SH-SY5Y (cell line): ENCODE results near the gene KRT39.

Source experiments
- GATA2 ChIP-seq: IDR thresholded peaks from 2 replicates; pipeline ENCODE4 v1.6.1; 2011; ENCODE audit warnings: mild to moderate bottlenecking, low read depth, low read length
- GATA3 ChIP-seq: IDR thresholded peaks from 2 replicates; pipeline ENCODE4 v1.6.1; 2011; ENCODE audit warnings: low read depth, mild to moderate bottlenecking, low read length, moderate library complexity

Gene KRT39

GRCh38 chr17:40996829-40997228, 30.1 kb upstream of the KRT39 start:
- TF ChIP-seq GATA2 = no peak
- no peak for TF ChIP-seq GATA3

- TF ChIP-seq GATA3 (no peak), GATA2 (no peak)
These were observed 28.4 kb upstream of the KRT39 start for GRCh38 chr17:40995116-40995515.

GRCh38 chr17:40993839-40994238, 27.1 kb upstream of the KRT39 start, which contains the start of gene KRTAP3-3:
TSS of gene KRTAP3-3 (minus strand) at chr17:40994164. CDS start at chr17:40994097, 67 bp downstream.
- no peak for TF ChIP-seq GATA2
- no peak for TF ChIP-seq GATA3

GRCh38 chr17:40993084-40993483, 26.3 kb upstream of the KRT39 start:
- TF ChIP-seq GATA2 = no peak
- TF ChIP-seq GATA3 = no peak

- TF ChIP-seq GATA2 (no peak), GATA3 (no peak)
These were observed 25.9 kb upstream of the KRT39 start for GRCh38 chr17:40992666-40993065.

- no peak for TF ChIP-seq GATA2
- TF ChIP-seq GATA3 = no peak
These were observed 20.2 kb upstream of the KRT39 start for GRCh38 chr17:40986920-40987319.

GRCh38 chr17:40984226-40984625, 17.5 kb upstream of the KRT39 start, which contains the start of gene KRT40:
TSS of gene KRT40 (minus strand) at chr17:40984326. CDS start at chr17:40984273, 53 bp downstream.
- TF ChIP-seq GATA2 = no peak
- no peak for TF ChIP-seq GATA3

GRCh38 chr17:40981115-40981514, 14.4 kb upstream of the KRT39 start:
- TF ChIP-seq GATA2 (no peak), GATA3 (no peak)

- TF ChIP-seq GATA3 (no peak), GATA2 (no peak)
These were observed 13.8 kb upstream of the KRT39 start for GRCh38 chr17:40980596-40980995.

- TF ChIP-seq GATA3 = no peak
- no peak for TF ChIP-seq GATA2
These were observed 13.4 kb upstream of the KRT39 start for GRCh38 chr17:40980117-40980516.

- TF ChIP-seq GATA2 = no peak
- TF ChIP-seq GATA3 = no peak
These were observed 11.9 kb upstream of the KRT39 start for GRCh38 chr17:40978575-40979151.

- TF ChIP-seq GATA3 (no peak), GATA2 (no peak)
These were observed 8.8 kb upstream of the KRT39 start for GRCh38 chr17:40975516-40975915.

GRCh38 chr17:40974366-40974765, 7.6 kb upstream of the KRT39 start:
- TF ChIP-seq GATA2 (no peak), GATA3 (no peak)

- no peak for TF ChIP-seq GATA2
- no peak for TF ChIP-seq GATA3
These were observed 834 bp upstream of the KRT39 start for GRCh38 chr17:40967582-40967981.

GRCh38 chr17:40963838-40964237, 2.9 kb downstream of the KRT39 start:
- TF ChIP-seq GATA3 (no peak), GATA2 (no peak)
